Measurements from ENCODE around the gene ELL.

The ELL gene

GRCh38 chr19:18457483-18458331 is 64.2 kb downstream of the ELL start:
- Histone ChIP-seq H4K91ac (ENCODE audit: low read depth, low read length, poor library complexity) (no peak overlapping the region), H3K36me3 (replicated peaks in 1 of 2; ENCODE audit: control insufficient read depth in 2 of 2, insufficient read depth in 2 of 2, low read length in 2 of 2) (peaks cover 22 to 37% of the 10 kb centered on the region in 2 donors), H3K23ac (ENCODE audit: low read depth, low read length, poor library complexity) (peak overlapping the region; percentile 4), H3K14ac (ENCODE audit: low read length) (no peak overlapping the region), H4K8ac (ENCODE audit: low read depth, low read length) (no peak overlapping the region), H2BK12ac (ENCODE audit: low read length) (no peak overlapping the region), H2BK15ac (ENCODE audit: low read length) (no peak overlapping the region), H3K4ac (ENCODE audit: low read length) (no peak overlapping the region), H3K4me1 (ENCODE audit: control insufficient read depth in 2 of 2, insufficient read depth in 1 of 2, low read depth in 1 of 2, low read length in 2 of 2) (peaks cover 7 to 16% of the 10 kb centered on the region in 2 donors), H2AK5ac (ENCODE audit: low read depth, low read length) (no peak overlapping the region), H3K79me1 (ENCODE audit: low read depth, low read length) (no peaks in the 10 kb centered on the region), H3K9ac (ENCODE audit: low read depth, low read length, poor library complexity) (no peak overlapping the region), H3K4me2 (ENCODE audit: insufficient read depth, low read length, poor library complexity, severe bottlenecking) (no peak overlapping the region), H2AFZ (ENCODE audit: low read length) (no peak overlapping the region), H3K27ac (replicated peaks; ENCODE audit: low read length) (peak overlapping the region; percentile 53), H2BK5ac (ENCODE audit: low read length) (no peak overlapping the region), H3K27me3 (ENCODE audit: control insufficient read depth in 3 of 3, insufficient read depth in 3 of 3, low read depth in 1 of 3, low read length in 3 of 3) (peaks cover 0 to 2% (median 0%) of the 10 kb centered on the region in 3 experiments), H2BK120ac (ENCODE audit: low read depth, low read length) (no peak overlapping the region), H3K18ac (ENCODE audit: low read length) (peak overlapping the region; percentile 61), H3K9me3 (replicated peaks in 1 of 2; ENCODE audit: control insufficient read depth in 2 of 2, insufficient read depth in 1 of 2, low read depth in 1 of 2, low read length in 2 of 2) (no peaks in the 10 kb centered on the region), H3K4me3 (ENCODE audit: low read length in 2 of 2) (no peak overlapping the region)
- no CpG with 5 or more reads among the region's 21 CpGs for WGBS, 2 donors (ENCODE audit: extremely low coverage in 2 of 2, insufficient read length in 2 of 2, insufficient replicate concordance in 1 of 2)
- no peak for DNase-seq (ENCODE audit: low spot score)

GRCh38 chr19:18456974-18457373 is 64.9 kb downstream of the ELL start:
- peaks cover 0 to 2% (median 0%) of the 10 kb centered on the region in 3 experiments for H3K27me3 ChIP-seq (ENCODE audit: control insufficient read depth in 3 of 3, insufficient read depth in 3 of 3, low read depth in 1 of 3, low read length in 3 of 3)
- no CpG with 5 or more reads among the region's 9 CpGs for WGBS, 2 donors (ENCODE audit: extremely low coverage in 2 of 2, insufficient read length in 2 of 2, insufficient replicate concordance in 1 of 2)
- H3K4me2 ChIP-seq (ENCODE audit: insufficient read depth, low read length, poor library complexity, severe bottlenecking): no peak overlapping the region
- no peak overlapping the region for H2AFZ ChIP-seq (ENCODE audit: low read length)
- DNase-seq (ENCODE audit: low spot score): no peak
- H3K4me3 ChIP-seq (ENCODE audit: low read length in 2 of 2): no peak overlapping the region
- no peak overlapping the region for H4K91ac ChIP-seq (ENCODE audit: low read depth, low read length, poor library complexity)
- H3K4ac ChIP-seq (ENCODE audit: low read length): no peak overlapping the region
- peaks cover 13 to 16% of the 10 kb centered on the region in 2 donors for H3K4me1 ChIP-seq (ENCODE audit: control insufficient read depth in 2 of 2, insufficient read depth in 1 of 2, low read depth in 1 of 2, low read length in 2 of 2)
- no peak overlapping the region for H3K14ac ChIP-seq (ENCODE audit: low read length)
- H2BK12ac ChIP-seq (ENCODE audit: low read length): peak overlapping the region; percentile 59
- H2BK120ac ChIP-seq (ENCODE audit: low read depth, low read length): no peak overlapping the region
- H3K79me1 ChIP-seq (ENCODE audit: low read depth, low read length): no peaks in the 10 kb centered on the region
- H3K27ac ChIP-seq (replicated peaks; ENCODE audit: low read length): peak overlapping the region; percentile 53
- H3K18ac ChIP-seq (ENCODE audit: low read length): peak overlapping the region; percentile 41
- H4K8ac ChIP-seq (ENCODE audit: low read depth, low read length): no peak overlapping the region
- no peak overlapping the region for H3K9ac ChIP-seq (ENCODE audit: low read depth, low read length, poor library complexity)
- no peak overlapping the region for H2BK15ac ChIP-seq (ENCODE audit: low read length)
- peaks cover 22 to 37% of the 10 kb centered on the region in 2 donors for H3K36me3 ChIP-seq (replicated peaks in 1 of 2; ENCODE audit: control insufficient read depth in 2 of 2, insufficient read depth in 2 of 2, low read length in 2 of 2)
- no peak overlapping the region for H3K23ac ChIP-seq (ENCODE audit: low read depth, low read length, poor library complexity)
- H2BK5ac ChIP-seq (ENCODE audit: low read length): no peak overlapping the region
- H2AK5ac ChIP-seq (ENCODE audit: low read depth, low read length): no peak overlapping the region
- no peaks in the 10 kb centered on the region for H3K9me3 ChIP-seq (replicated peaks in 1 of 2; ENCODE audit: control insufficient read depth in 2 of 2, insufficient read depth in 1 of 2, low read depth in 1 of 2, low read length in 2 of 2)

GRCh38 chr19:18456279-18456678 is 65.6 kb downstream of the ELL start:
- H3K14ac ChIP-seq (ENCODE audit: low read length): no peak overlapping the region
- H3K9me3 ChIP-seq (replicated peaks in 1 of 2; ENCODE audit: control insufficient read depth in 2 of 2, insufficient read depth in 1 of 2, low read depth in 1 of 2, low read length in 2 of 2): no peaks in the 10 kb centered on the region
- peaks cover 20 to 33% of the 10 kb centered on the region in 2 donors for H3K36me3 ChIP-seq (replicated peaks in 1 of 2; ENCODE audit: control insufficient read depth in 2 of 2, insufficient read depth in 2 of 2, low read length in 2 of 2)
- H2BK12ac ChIP-seq (ENCODE audit: low read length): no peak overlapping the region
- H3K4ac ChIP-seq (ENCODE audit: low read length): no peak overlapping the region
- no peak overlapping the region for H4K91ac ChIP-seq (ENCODE audit: low read depth, low read length, poor library complexity)
- no peak for DNase-seq (ENCODE audit: low spot score)
- no peak overlapping the region for H3K27ac ChIP-seq (replicated peaks; ENCODE audit: low read length)
- H2AK5ac ChIP-seq (ENCODE audit: low read depth, low read length): peak overlapping the region; percentile 47
- H3K18ac ChIP-seq (ENCODE audit: low read length): peak overlapping the region; percentile 59
- no peak overlapping the region for H3K4me3 ChIP-seq (ENCODE audit: low read length in 2 of 2)
- H3K4me2 ChIP-seq (ENCODE audit: insufficient read depth, low read length, poor library complexity, severe bottlenecking): no peak overlapping the region
- peak overlapping the region; percentile 97 for H4K8ac ChIP-seq (ENCODE audit: low read depth, low read length)
- H3K9ac ChIP-seq (ENCODE audit: low read depth, low read length, poor library complexity): no peak overlapping the region
- no peaks in the 10 kb centered on the region for H3K79me1 ChIP-seq (ENCODE audit: low read depth, low read length)
- peak overlapping the region; percentile 27 for H2BK120ac ChIP-seq (ENCODE audit: low read depth, low read length)
- H3K23ac ChIP-seq (ENCODE audit: low read depth, low read length, poor library complexity): peak overlapping the region; percentile 59
- H3K4me1 ChIP-seq (ENCODE audit: control insufficient read depth in 2 of 2, insufficient read depth in 1 of 2, low read depth in 1 of 2, low read length in 2 of 2): peaks cover 17 to 19% of the 10 kb centered on the region in 2 donors
- peak overlapping the region; percentile 39 for H2BK15ac ChIP-seq (ENCODE audit: low read length)
- H3K27me3 ChIP-seq (ENCODE audit: control insufficient read depth in 3 of 3, insufficient read depth in 3 of 3, low read depth in 1 of 3, low read length in 3 of 3): peaks cover 0 to 2% (median 0%) of the 10 kb centered on the region in 3 experiments
- no CpG with 5 or more reads among the region's 4 CpGs for WGBS, 2 donors (ENCODE audit: extremely low coverage in 2 of 2, insufficient read length in 2 of 2, insufficient replicate concordance in 1 of 2)
- no peak overlapping the region for H2AFZ ChIP-seq (ENCODE audit: low read length)
- H2BK5ac ChIP-seq (ENCODE audit: low read length): no peak overlapping the region

- Histone ChIP-seq H3K23ac (ENCODE audit: low read depth, low read length, poor library complexity) (no peak overlapping the region), H3K4ac (ENCODE audit: low read length) (no peak overlapping the region), H4K8ac (ENCODE audit: low read depth, low read length) (no peak overlapping the region), H3K27me3 (ENCODE audit: control insufficient read depth in 3 of 3, insufficient read depth in 3 of 3, low read depth in 1 of 3, low read length in 3 of 3) (no peaks in the 10 kb centered on the region), H3K4me3 (ENCODE audit: low read length in 2 of 2) (no peak overlapping the region), H3K4me2 (ENCODE audit: insufficient read depth, low read length, poor library complexity, severe bottlenecking) (no peak overlapping the region), H2BK12ac (ENCODE audit: low read length) (no peak overlapping the region), H2BK120ac (ENCODE audit: low read depth, low read length) (no peak overlapping the region), H2BK15ac (ENCODE audit: low read length) (no peak overlapping the region), H3K9me3 (replicated peaks in 1 of 2; ENCODE audit: control insufficient read depth in 2 of 2, insufficient read depth in 1 of 2, low read depth in 1 of 2, low read length in 2 of 2) (no peaks in the 10 kb centered on the region), H3K79me1 (ENCODE audit: low read depth, low read length) (peaks cover 2% of the 10 kb centered on the region), H3K9ac (ENCODE audit: low read depth, low read length, poor library complexity) (no peak overlapping the region), H3K4me1 (ENCODE audit: control insufficient read depth in 2 of 2, insufficient read depth in 1 of 2, low read depth in 1 of 2, low read length in 2 of 2) (peaks cover 18 to 21% of the 10 kb centered on the region in 2 donors), H3K36me3 (replicated peaks in 1 of 2; ENCODE audit: control insufficient read depth in 2 of 2, insufficient read depth in 2 of 2, low read length in 2 of 2) (peaks cover 18 to 36% of the 10 kb centered on the region in 2 donors), H3K18ac (ENCODE audit: low read length) (no peak overlapping the region), H3K27ac (replicated peaks; ENCODE audit: low read length) (no peak overlapping the region), H2BK5ac (ENCODE audit: low read length) (no peak overlapping the region), H3K14ac (ENCODE audit: low read length) (no peak overlapping the region), H2AK5ac (ENCODE audit: low read depth, low read length) (no peak overlapping the region), H4K91ac (ENCODE audit: low read depth, low read length, poor library complexity) (no peak overlapping the region), H2AFZ (ENCODE audit: low read length) (no peak overlapping the region)
- no CpG with 5 or more reads among the region's 10 CpGs for WGBS, 2 donors (ENCODE audit: extremely low coverage in 2 of 2, insufficient read length in 2 of 2, insufficient replicate concordance in 1 of 2)
- no peak for DNase-seq (ENCODE audit: low spot score)
Measured at GRCh38 chr19:18453269-18454024, 68.4 kb downstream of the ELL start.
